Left ventricle myocardium inferior (tissue), 1 donor: ENCODE measurements around the gene NAPA. TPM values are rescaled to one million over a fixed set of nuclear protein-coding genes. Genes with fewer than 3 reads are reported as not detected.

ENCODE experiments used
- DNase-seq: peaks from one replicate; pipeline ENCODE4 v3.0.0-alpha.2; 2020
- H3K27ac ChIP-seq: fragments of 200-600 bp; replicated peaks from 2 replicates; pipeline ENCODE4 v1.8.0; 2021
- H3K27me3 ChIP-seq: fragments of 200-600 bp; 2 replicates; pipeline ENCODE4 v1.8.0; 2021; ENCODE audit warnings: low read depth
- H3K36me3 ChIP-seq: fragments of 200-600 bp; 2 replicates; pipeline ENCODE4 v1.8.0; 2021
- H3K4me1 ChIP-seq: fragments of 200-600 bp; 2 replicates; pipeline ENCODE4 v1.8.0; 2021
- H3K4me3 ChIP-seq: fragments of 200-600 bp; 2 replicates; pipeline ENCODE4 v1.8.0; 2021; ENCODE audit warnings: mild to moderate bottlenecking, moderate library complexity
- H3K9me3 ChIP-seq: fragments of 200-600 bp; replicated peaks from 2 replicates; pipeline ENCODE4 v1.8.0; 2021
- intact Hi-C: fragments of 100-400 bp; cut with micrococcal nuclease; formaldehyde crosslinking; loops from one replicate; pipeline ENCODE4 v1.11.0; 2022
- total RNA-seq: library from RNA; stranded (reverse); fragmentation: NEBNext Ultra II Directional; extraction: Animal tissue kit (Norgen Biotek cat#: 25700); gene quantifications from one replicate; pipeline ENCODE4 v1.2.1, GENCODE V29; 2021
- TF ChIP-seq, protein P1 (sequence below): fragments of 200-600 bp; IDR thresholded peaks from 2 replicates; pipeline ENCODE4 v1.8.0; 2021; ENCODE audit warnings: antibody characterized with exemption, mild to moderate bottlenecking, borderline replicate concordance
- donor health status: DM: no; HTN: yes; CAD: no; lungs with severe emphysema.

The NAPA gene
- total RNA-seq, 1 donor from 2014 or later = 120 TPM

DNA sequence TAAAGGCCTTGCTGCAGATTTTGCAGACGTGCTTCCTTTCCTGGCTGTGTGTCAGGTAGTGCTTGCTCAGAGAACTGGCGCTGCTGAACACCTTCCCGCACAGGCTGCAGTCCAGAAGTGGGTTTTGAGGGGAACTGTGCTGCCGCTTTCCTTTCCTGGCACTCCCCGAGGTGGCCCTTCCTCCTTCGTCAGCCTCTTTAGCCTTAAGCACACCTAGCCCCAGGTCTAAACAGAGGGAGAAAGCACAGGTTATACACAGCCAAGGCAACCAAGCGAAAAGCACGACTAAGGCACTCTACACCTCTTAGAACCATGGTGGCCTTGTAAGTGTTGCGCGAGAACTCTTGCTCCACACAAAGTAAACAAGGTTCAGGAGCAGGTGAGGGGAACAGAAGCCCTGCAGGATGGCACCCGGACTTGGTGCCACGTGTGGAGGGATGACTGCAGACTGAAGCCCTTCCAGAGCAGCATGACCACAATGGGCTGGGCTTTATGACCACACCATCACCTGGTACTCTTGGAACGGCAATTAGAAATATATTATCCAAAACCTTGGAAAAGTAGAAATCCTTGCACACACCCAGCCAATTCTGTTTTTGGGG, 34.5 kb upstream of the NAPA start:
- Histone ChIP-seq H3K36me3 (no peaks in the 10 kb centered on the region), H3K9me3 (no peaks in the 10 kb centered on the region), H3K27ac (no peak overlapping the region), H3K27me3 (peaks cover 27% of the 10 kb centered on the region), H3K4me1 (peaks cover 5% of the 10 kb centered on the region), H3K4me3 (no peak overlapping the region)
- intact Hi-C loops = no loop called here
- TF ChIP-seq, protein P1, sequence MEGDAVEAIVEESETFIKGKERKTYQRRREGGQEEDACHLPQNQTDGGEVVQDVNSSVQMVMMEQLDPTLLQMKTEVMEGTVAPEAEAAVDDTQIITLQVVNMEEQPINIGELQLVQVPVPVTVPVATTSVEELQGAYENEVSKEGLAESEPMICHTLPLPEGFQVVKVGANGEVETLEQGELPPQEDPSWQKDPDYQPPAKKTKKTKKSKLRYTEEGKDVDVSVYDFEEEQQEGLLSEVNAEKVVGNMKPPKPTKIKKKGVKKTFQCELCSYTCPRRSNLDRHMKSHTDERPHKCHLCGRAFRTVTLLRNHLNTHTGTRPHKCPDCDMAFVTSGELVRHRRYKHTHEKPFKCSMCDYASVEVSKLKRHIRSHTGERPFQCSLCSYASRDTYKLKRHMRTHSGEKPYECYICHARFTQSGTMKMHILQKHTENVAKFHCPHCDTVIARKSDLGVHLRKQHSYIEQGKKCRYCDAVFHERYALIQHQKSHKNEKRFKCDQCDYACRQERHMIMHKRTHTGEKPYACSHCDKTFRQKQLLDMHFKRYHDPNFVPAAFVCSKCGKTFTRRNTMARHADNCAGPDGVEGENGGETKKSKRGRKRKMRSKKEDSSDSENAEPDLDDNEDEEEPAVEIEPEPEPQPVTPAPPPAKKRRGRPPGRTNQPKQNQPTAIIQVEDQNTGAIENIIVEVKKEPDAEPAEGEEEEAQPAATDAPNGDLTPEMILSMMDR = no peak
- no peak for DNase-seq

DNA sequence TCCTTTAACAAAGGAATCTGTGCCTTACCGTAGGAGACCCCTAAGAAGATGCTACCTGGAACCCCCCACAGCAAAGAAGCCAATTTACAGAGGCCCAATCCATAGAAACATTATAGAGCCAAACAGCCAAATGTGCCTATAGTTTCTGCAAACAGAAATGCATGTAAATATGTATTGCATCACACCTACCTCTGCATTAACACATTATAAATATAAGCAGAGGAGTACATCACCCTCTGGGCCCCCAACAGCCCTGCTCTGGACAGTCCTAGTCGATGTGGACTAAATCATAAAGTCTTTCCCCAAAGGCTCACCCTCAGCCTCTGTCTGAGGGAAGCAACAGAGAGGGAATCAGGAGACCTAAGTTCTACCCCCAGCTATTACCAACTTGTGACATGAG, 32.3 kb upstream of the NAPA start:
- Histone ChIP-seq H3K4me3 (no peak overlapping the region), H3K27me3 (peaks cover 37% of the 10 kb centered on the region), H3K9me3 (no peaks in the 10 kb centered on the region), H3K27ac (no peak overlapping the region), H3K36me3 (no peaks in the 10 kb centered on the region), H3K4me1 (peaks cover 12% of the 10 kb centered on the region)
- intact Hi-C loops = no loop called here
- no peak for DNase-seq
- TF ChIP-seq, protein P1 = no peak

DNA sequence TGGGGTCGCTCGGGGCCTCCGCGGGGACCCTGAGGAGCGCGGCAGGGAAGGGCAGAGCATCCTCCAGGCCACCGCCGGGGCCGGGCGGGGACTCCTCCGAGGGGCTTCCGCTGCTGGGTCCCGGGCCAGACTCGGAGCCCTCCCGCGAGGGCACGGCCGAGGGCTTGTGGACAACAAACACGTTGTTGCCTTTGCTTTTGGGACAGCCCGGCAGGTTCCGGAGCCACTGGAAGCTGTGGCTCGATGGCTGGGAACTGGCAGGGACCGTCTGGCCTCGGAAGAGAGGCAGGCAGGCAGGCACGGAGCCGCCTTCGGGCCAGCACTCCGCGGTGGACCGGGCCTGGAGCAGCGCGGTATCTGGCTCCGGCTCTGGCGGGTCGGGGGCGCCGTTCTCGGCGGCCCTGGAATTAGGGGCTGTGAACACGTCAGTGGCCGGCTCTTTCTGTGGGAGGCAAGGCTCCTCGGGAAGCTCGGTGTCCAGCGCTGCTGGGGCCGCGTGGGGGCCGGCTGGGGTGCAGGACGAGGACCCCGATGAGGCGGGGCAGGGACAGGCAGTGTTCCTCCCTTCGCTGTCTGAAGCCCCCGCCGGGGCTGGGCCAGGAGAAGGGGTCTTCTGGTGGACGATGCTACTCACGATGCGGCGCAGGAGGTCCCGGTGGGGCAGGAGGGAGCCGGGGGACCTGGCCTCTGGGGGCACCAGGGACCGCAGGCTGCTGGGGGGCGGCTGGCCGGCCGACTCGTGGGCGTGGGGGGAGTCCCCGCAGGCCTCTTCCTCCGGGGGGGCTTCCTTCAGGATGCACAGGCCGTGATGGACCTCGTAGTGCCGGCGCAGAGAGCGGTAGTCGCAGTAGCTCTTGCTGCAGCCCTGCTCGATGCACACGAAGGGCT, 30.4 kb upstream of the NAPA start:
- intact Hi-C loops = no loop called here
- H3K4me1 ChIP-seq = peaks cover 14% of the 10 kb centered on the region
- H3K4me3 ChIP-seq = peak overlapping the region; percentile 51
- TF ChIP-seq, protein P1 = no peak
- H3K9me3 ChIP-seq = no peaks in the 10 kb centered on the region
- H3K36me3 ChIP-seq = no peaks in the 10 kb centered on the region
- H3K27me3 ChIP-seq = peaks cover 37% of the 10 kb centered on the region
- H3K27ac ChIP-seq = no peak overlapping the region
- DNase-seq = no peak

DNA sequence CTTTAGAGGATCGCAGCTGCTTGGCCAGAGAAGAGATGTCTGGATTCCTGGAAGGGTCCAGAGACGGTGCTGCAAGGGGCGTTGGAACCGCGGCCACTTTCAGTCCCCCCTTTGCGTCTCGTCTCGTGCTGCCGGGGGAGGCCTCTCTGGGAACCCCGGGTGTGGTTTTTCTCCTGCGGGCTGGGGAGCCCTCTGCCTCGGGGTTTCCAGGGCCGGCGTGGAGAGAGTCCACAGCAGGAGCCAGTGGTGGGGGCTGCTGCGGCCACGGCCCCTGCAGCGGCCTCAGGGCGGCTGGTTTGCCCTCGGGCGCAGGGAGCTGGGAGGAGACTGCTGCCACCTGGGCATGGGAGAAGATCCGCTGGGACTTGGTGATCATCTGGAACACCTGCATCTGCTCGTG, 29.6 kb upstream of the NAPA start:
- no peak overlapping the region for H3K27ac ChIP-seq
- no peaks in the 10 kb centered on the region for H3K36me3 ChIP-seq
- TF ChIP-seq, protein P1 = no peak
- H3K4me1 ChIP-seq = peaks cover 14% of the 10 kb centered on the region
- peaks cover 37% of the 10 kb centered on the region for H3K27me3 ChIP-seq
- no peak for DNase-seq
- no peaks in the 10 kb centered on the region for H3K9me3 ChIP-seq
- no peak overlapping the region for H3K4me3 ChIP-seq
- intact Hi-C loops = no loop called here

DNA sequence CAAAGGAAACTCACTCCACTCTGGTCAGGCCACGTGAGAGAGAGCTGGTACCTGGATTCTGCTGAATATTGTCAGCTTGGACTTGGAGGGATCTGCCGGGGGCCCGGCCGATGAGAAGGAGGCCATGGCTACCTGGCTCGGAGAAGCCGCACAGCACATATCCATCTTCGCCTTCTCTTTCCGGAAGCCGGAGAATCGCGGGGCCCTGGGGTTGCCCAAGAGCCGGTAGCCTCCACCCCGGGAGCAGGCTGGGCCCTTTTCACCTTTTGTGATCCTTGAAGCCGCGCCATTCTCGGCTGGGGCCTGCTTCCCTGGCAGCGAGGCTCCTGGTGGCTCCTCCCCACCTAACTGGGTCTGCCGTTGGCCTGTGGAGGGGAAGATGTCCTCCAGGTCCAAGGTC, 29.2 kb upstream of the NAPA start:
- DNase-seq = no peak
- TF ChIP-seq, protein P1 = no peak
- intact Hi-C loops = no loop called here
- Histone ChIP-seq H3K27ac (no peak overlapping the region), H3K36me3 (no peaks in the 10 kb centered on the region), H3K4me1 (peaks cover 14% of the 10 kb centered on the region), H3K4me3 (no peak overlapping the region), H3K9me3 (no peaks in the 10 kb centered on the region), H3K27me3 (peaks cover 37% of the 10 kb centered on the region)
